T-cell (primary cell): ENCODE results near the gene RBKS. TPM values are rescaled to one million over a fixed set of nuclear protein-coding genes. Genes with fewer than 3 reads are reported as not detected.

Experiments
- ATAC-seq, 4 experiments: fragments of 200-7000 bp in 3 of 4; fragments of 150-1000 bp in 1 of 4; cut with Tn5 transposase; replicated peaks in 1 of 4; 1 replicate in 3 of 4; 2 replicates in 1 of 4; pipeline ENCODE4 v1.10.0; 2021; ENCODE audit warnings: moderate library complexity in 3 of 4, mild to moderate bottlenecking in 2 of 4, moderate number of reproducible peaks in 1 of 4
- CTCF ChIA-PET, 2 donors: fragments of 300-600 bp; sonication (Branson Sonifier 250); formaldehyde crosslinking; loops; one replicate each; lab custom pipeline; 2022; ENCODE audit warnings: antibody characterized with exemption in 2 of 2; lab: Charles Lee
- POLR2A ChIA-PET, 2 donors: fragments of 300-600 bp; sonication (Branson Sonifier 250); formaldehyde crosslinking; loops; one replicate each; lab custom pipeline; 2022; ENCODE audit warnings: antibody characterized with exemption in 2 of 2; lab: Charles Lee
- DNase-seq, 35 experiments: peaks; one replicate each; pipeline versions ENCODE4 v3.0.0 to v3.0.0-alpha.2; 2013 to 2023
- H3K27ac ChIP-seq: one replicate; pipeline ENCODE4 v1.5.1; 2013; ENCODE audit warnings: low read length
- H3K27me3 ChIP-seq, 2 experiments: replicated peaks in 1 of 2; 1 replicate in 1 of 2; 2 replicates in 1 of 2; pipeline versions ENCODE4 v1.6.1 to v1.7.0; 2013; ENCODE audit warnings: low read length in 1 of 2, mixed read lengths in 1 of 2; ENCODE audit not compliant: control insufficient read depth in 2 of 2, insufficient read depth in 2 of 2; ENCODE audit errors: extremely low read depth in 1 of 2
- H3K36me3 ChIP-seq, 2 donors: 1 replicate in 1 of 2; 2 replicates in 1 of 2; pipeline versions ENCODE4 v1.6.1 to v1.7.0; 2013; ENCODE audit warnings: low read length in 1 of 2; ENCODE audit not compliant: control insufficient read depth in 2 of 2, insufficient read depth in 1 of 2; ENCODE audit errors: extremely low read depth in 1 of 2
- H3K4me1 ChIP-seq, 2 experiments: 1 replicate in 1 of 2; 2 replicates in 1 of 2; pipeline versions ENCODE4 v1.6.1 to v1.7.0; 2013; ENCODE audit warnings: low read length in 2 of 2, mixed read lengths in 1 of 2; ENCODE audit not compliant: insufficient read depth in 2 of 2, control insufficient read depth in 1 of 2; ENCODE audit errors: extremely low read depth in 1 of 2
- H3K4me3 ChIP-seq, 2 donors: 1 replicate in 1 of 2; 2 replicates in 1 of 2; pipeline versions ENCODE4 v1.5.1 to v1.7.0; 2013; ENCODE audit warnings: mild to moderate bottlenecking in 2 of 2, low read length in 1 of 2, moderate library complexity in 1 of 2; ENCODE audit not compliant: control insufficient read depth in 1 of 2; ENCODE audit errors: extremely low read depth in 1 of 2
- H3K9me3 ChIP-seq: 2 replicates; pipeline ENCODE4 v1.7.0; 2013
- H3K27ac Mint-ChIP-seq, 2 donors: one replicate each; pipeline ENCODE4 v1.8.0; 2020 to 2021; ENCODE audit warnings: mild to moderate bottlenecking in 2 of 2, mixed read lengths in 2 of 2
- H3K27me3 Mint-ChIP-seq, 2 donors: one replicate each; pipeline ENCODE4 v1.8.0; 2021 to 2022; ENCODE audit warnings: mixed read lengths in 2 of 2
- H3K36me3 Mint-ChIP-seq: one replicate; pipeline ENCODE4 v1.8.0; 2021; ENCODE audit warnings: mixed read lengths
- H3K4me1 Mint-ChIP-seq, 3 donors: one replicate each; pipeline ENCODE4 v1.8.0; 2020 to 2022; ENCODE audit warnings: mixed read lengths in 3 of 3, mild to moderate bottlenecking in 1 of 3
- H3K4me3 Mint-ChIP-seq, 3 donors: one replicate each; pipeline ENCODE4 v1.8.0; 2020 to 2022; ENCODE audit warnings: mild to moderate bottlenecking in 3 of 3, mixed read lengths in 3 of 3, moderate library complexity in 3 of 3
- H3K9me3 Mint-ChIP-seq, 3 donors: one replicate each; pipeline ENCODE4 v1.8.0; 2020 to 2022; ENCODE audit warnings: mixed read lengths in 3 of 3
- WGBS: methylation state at CpG from one replicate; pipeline ENCODE4 v1.1.5; 2013; ENCODE audit warnings: missing lambda C conversion rate; ENCODE audit not compliant: insufficient coverage; 5-methylcytosine and 5-hydroxymethylcytosine counted together
- total RNA-seq, 35 experiments: library from RNA in 6 of 35; stranded (reverse) in 6 of 35; fragments of 120-200 nt in 1 of 35; gene quantifications; one replicate each; pipeline versions ENCODE4 v1.2.1 to v1.2.4 and lab custom pipeline; 2013 to 2026

Gene RBKS
- total RNA-seq, 5 donors from 2014 or later (not counting 1 experiment from before 2014, with no cell fraction given) = 1.1 to 6.7 (median 1.5) TPM

- no peaks in the 10 kb centered on the region for H3K36me3 ChIP-seq
- no peak for ATAC-seq
- H3K9me3 ChIP-seq = no peaks in the 10 kb centered on the region
- peaks cover 4% of the 10 kb centered on the region for H3K36me3 Mint-ChIP-seq
- no peak overlapping the region for H3K4me3 ChIP-seq
- H3K4me3 Mint-ChIP-seq = no peak overlapping the region
- WGBS = 98% methylated on average over 3 of the region's 4 CpGs
- no peak for DNase-seq
- H3K4me1 Mint-ChIP-seq = no peaks in the 10 kb centered on the region
- ChIA-PET POLR2A (no interaction called here), CTCF (no interaction called here)
- no peaks in the 10 kb centered on the region for H3K27me3 ChIP-seq
- H3K27ac Mint-ChIP-seq = no peak overlapping the region
- no peak overlapping the region for H3K27ac ChIP-seq
- no peaks in the 10 kb centered on the region for H3K4me1 ChIP-seq
- no peaks in the 10 kb centered on the region for H3K9me3 Mint-ChIP-seq
- H3K27me3 Mint-ChIP-seq = no peaks in the 10 kb centered on the region
Observed at GRCh38 chr2:27797841-27798240, 92.3 kb downstream of the RBKS start.

GRCh38 chr2:27796791-27797765 lies 93.1 kb downstream of the RBKS start:
- 80% methylated on average over 8 of the region's 11 CpGs for WGBS
- Mint-ChIP-seq H3K27me3 (no peaks in the 10 kb centered on the region), H3K4me1 (no peaks in the 10 kb centered on the region), H3K36me3 (peaks cover 4% of the 10 kb centered on the region), H3K9me3 (no peaks in the 10 kb centered on the region), H3K4me3 (no peak overlapping the region), H3K27ac (no peak overlapping the region)
- H3K4me3 ChIP-seq = no peak overlapping the region
- no peaks in the 10 kb centered on the region for H3K27me3 ChIP-seq
- H3K27ac ChIP-seq = no peak overlapping the region
- DNase-seq (no peak), ATAC-seq (no peak)
- H3K4me1 ChIP-seq = no peaks in the 10 kb centered on the region
- H3K36me3 ChIP-seq = no peaks in the 10 kb centered on the region
- ChIA-PET CTCF (no interaction called here), POLR2A (no interaction called here)
- H3K9me3 ChIP-seq = no peaks in the 10 kb centered on the region

DNA sequence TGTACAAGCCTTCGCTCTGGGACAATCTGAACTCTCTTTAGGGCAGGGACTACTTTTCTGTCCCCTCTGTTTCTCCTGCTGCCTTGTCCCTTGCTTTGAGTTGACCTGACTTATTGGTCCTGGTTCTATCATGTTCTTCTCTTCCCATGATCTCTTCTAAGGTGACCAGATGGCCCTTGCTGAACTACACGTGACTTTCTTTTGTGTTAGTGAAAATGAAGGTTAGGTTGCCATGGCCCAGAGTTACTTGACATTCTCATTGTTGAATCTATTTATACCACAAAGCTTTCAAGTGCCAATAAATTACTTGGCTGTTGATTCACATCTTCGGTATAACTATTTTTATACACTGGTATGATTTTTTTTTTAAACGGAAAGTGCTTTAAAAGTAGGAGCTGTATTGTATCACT lies 94.3 kb downstream of the RBKS start:
- no peak for DNase-seq
- Mint-ChIP-seq H3K27me3 (no peaks in the 10 kb centered on the region), H3K4me3 (no peak overlapping the region), H3K4me1 (no peaks in the 10 kb centered on the region), H3K36me3 (peaks cover 4% of the 10 kb centered on the region), H3K27ac (no peak overlapping the region), H3K9me3 (no peaks in the 10 kb centered on the region)
- Histone ChIP-seq H3K4me3 (no peak overlapping the region), H3K27me3 (no peaks in the 10 kb centered on the region), H3K27ac (no peak overlapping the region), H3K36me3 (no peaks in the 10 kb centered on the region), H3K9me3 (no peaks in the 10 kb centered on the region), H3K4me1 (no peaks in the 10 kb centered on the region)
- ATAC-seq = no peak
- 100% methylated on average over 1 of the region's 4 CpGs for WGBS
- CTCF ChIA-PET = no interaction called here
- POLR2A ChIA-PET = no interaction called here

- POLR2A ChIA-PET = interaction anchor here in 1 of 2 donors (0.7 kb wide), 1 partner anchor 29 kb away, joined by 7 read pairs; no protein-coding TSS in a partner anchor
- 83% methylated on average over 3 of the region's 8 CpGs for WGBS
- ATAC-seq = no peak
Observed at GRCh38 chr2:27795093-27795834, 94.9 kb downstream of the RBKS start.

GRCh38 chr2:27792759-27793158 lies 97.4 kb downstream of the RBKS start:
- H3K9me3 ChIP-seq = no peaks in the 10 kb centered on the region
- H3K9me3 Mint-ChIP-seq = peaks cover 0 to 3% (median 0%) of the 10 kb centered on the region in 3 donors
- ATAC-seq (no peak), DNase-seq (no peak)
- H3K4me3 Mint-ChIP-seq = no peak overlapping the region
- H3K27ac ChIP-seq = no peak overlapping the region
- no peak overlapping the region for H3K4me3 ChIP-seq
- H3K4me1 ChIP-seq = no peaks in the 10 kb centered on the region
- H3K27ac Mint-ChIP-seq = no peak overlapping the region
- H3K27me3 ChIP-seq = no peaks in the 10 kb centered on the region
- no peaks in the 10 kb centered on the region for H3K4me1 Mint-ChIP-seq
- POLR2A ChIA-PET = interaction anchor here in 1 of 2 donors (0.6 kb wide), 1 partner anchor 275 kb away, joined by 3 read pairs; no protein-coding TSS in a partner anchor
- CTCF ChIA-PET = no interaction called here
- H3K36me3 ChIP-seq = no peaks in the 10 kb centered on the region
- H3K27me3 Mint-ChIP-seq = no peaks in the 10 kb centered on the region
- H3K36me3 Mint-ChIP-seq = peaks cover 3% of the 10 kb centered on the region

More at GRCh38 chr2:27795093-27795834, 94.9 kb downstream of the RBKS start:
- H3K4me1 ChIP-seq = no peaks in the 10 kb centered on the region
- Mint-ChIP-seq H3K4me3 (no peak overlapping the region), H3K4me1 (no peaks in the 10 kb centered on the region), H3K36me3 (peaks cover 4% of the 10 kb centered on the region), H3K27ac (no peak overlapping the region), H3K27me3 (no peaks in the 10 kb centered on the region), H3K9me3 (no peaks in the 10 kb centered on the region)
- no peak overlapping the region for H3K4me3 ChIP-seq
- no peak for DNase-seq
- H3K36me3 ChIP-seq = no peaks in the 10 kb centered on the region
- H3K27ac ChIP-seq = no peak overlapping the region
- CTCF ChIA-PET = interaction anchor here in 1 of 2 donors (0.6 kb wide), 1 partner anchor 1965 kb away, joined by 6 read pairs; no protein-coding TSS in a partner anchor
- H3K27me3 ChIP-seq = no peaks in the 10 kb centered on the region
- no peaks in the 10 kb centered on the region for H3K9me3 ChIP-seq

DNA sequence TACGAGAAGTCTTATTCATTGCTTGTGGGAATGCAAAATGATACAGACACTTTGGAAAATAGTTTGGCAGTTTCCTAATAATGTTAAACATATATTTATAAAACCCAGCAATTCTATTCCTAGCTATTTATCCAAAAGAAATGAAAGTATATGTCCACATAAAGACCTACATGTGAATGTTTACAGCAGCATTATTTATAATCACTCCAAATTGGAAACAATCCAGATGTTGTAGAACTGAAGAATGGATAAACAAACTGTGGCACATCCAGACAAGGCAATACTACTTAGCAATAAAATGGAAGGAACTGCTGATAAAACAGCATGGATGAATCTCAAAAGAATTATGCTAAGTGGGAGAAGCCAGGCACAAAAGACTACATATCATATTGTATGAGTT lies 99.4 kb downstream of the RBKS start:
- no peak for ATAC-seq
- Histone ChIP-seq H3K9me3 (no peaks in the 10 kb centered on the region), H3K4me1 (no peaks in the 10 kb centered on the region), H3K27ac (no peak overlapping the region), H3K4me3 (no peak overlapping the region), H3K36me3 (no peaks in the 10 kb centered on the region), H3K27me3 (no peaks in the 10 kb centered on the region)
- peaks cover under 1% of the 10 kb centered on the region for H3K36me3 Mint-ChIP-seq
- no peak overlapping the region for H3K27ac Mint-ChIP-seq
- no CpG with 5 or more reads among the region's 1 CpG for WGBS
- no peak for DNase-seq
- no peaks in the 10 kb centered on the region for H3K4me1 Mint-ChIP-seq
- CTCF ChIA-PET = no interaction called here
- POLR2A ChIA-PET = no interaction called here
- peaks cover 0 to 3% (median 0%) of the 10 kb centered on the region in 3 donors for H3K9me3 Mint-ChIP-seq
- H3K27me3 Mint-ChIP-seq = no peaks in the 10 kb centered on the region
- H3K4me3 Mint-ChIP-seq = no peak overlapping the region
